HL-60 (cell line): ENCODE measurements around the gene POU2F3.

Experiments used
- DNase-seq, 2 experiments: peaks; one replicate each; pipeline ENCODE4 v3.0.0-alpha.2; 2010 to 2020; ENCODE audit warnings: low read depth in 1 of 2, low spot score in 1 of 2
- H3K27ac ChIP-seq: fragments of 250-450 bp; sonication (Bioruptor Pico); replicated peaks from 2 replicates; pipeline ENCODE4 v1.5.1; 2020; ENCODE audit warnings: mild to moderate bottlenecking, moderate library complexity
- H3K27me3 ChIP-seq: fragments of 250-450 bp; sonication (Bioruptor Pico); 2 replicates; pipeline ENCODE4 v1.5.1; 2021; ENCODE audit warnings: mild to moderate bottlenecking, moderate library complexity; ENCODE audit not compliant: insufficient read depth, poor library complexity, severe bottlenecking
- H3K4me3 ChIP-seq: replicated peaks from 2 replicates; pipeline ENCODE4 v1.5.1; 2011; ENCODE audit warnings: mild to moderate bottlenecking, control low read depth, low read length; ENCODE audit not compliant: insufficient read depth
- CTCF ChIP-seq: IDR thresholded peaks from one replicate; pipeline ENCODE4 v1.5.1; 2011; ENCODE audit warnings: low read length, control low read depth, inconsistent platforms; ENCODE audit not compliant: insufficient read depth
- GABPA ChIP-seq: IDR thresholded peaks from 2 replicates; pipeline ENCODE4 v1.6.1; 2012; ENCODE audit warnings: low read depth
- POLR2AphosphoS5 ChIP-seq: IDR thresholded peaks from 2 replicates; pipeline ENCODE4 v1.6.1; 2012; ENCODE audit warnings: low read depth
- REST ChIP-seq: IDR thresholded peaks from 2 replicates; pipeline ENCODE4 v1.6.1; 2012; ENCODE audit warnings: low read depth; ENCODE audit not compliant: insufficient replicate concordance
- SPI1 ChIP-seq: IDR thresholded peaks from 2 replicates; pipeline ENCODE4 v1.6.1; 2012; ENCODE audit warnings: low read depth, mild to moderate bottlenecking, borderline replicate concordance

The POU2F3 gene

GRCh38 chr11:120284272-120284671 is 44.3 kb downstream of the POU2F3 start:
- Histone ChIP-seq H3K4me3 (no peak overlapping the region), H3K27me3 (peaks cover 4% of the 10 kb centered on the region), H3K27ac (no peak overlapping the region)
- no peak for DNase-seq
- TF ChIP-seq GABPA (no peak), POLR2AphosphoS5 (no peak), SPI1 (no peak), REST (no peak), CTCF (no peak)

- TF ChIP-seq REST (no peak), SPI1 (no peak), POLR2AphosphoS5 (no peak), GABPA (no peak), CTCF (no peak)
- H3K4me3 ChIP-seq: no peak overlapping the region
- DNase-seq: no peak
- H3K27me3 ChIP-seq: peaks cover 5% of the 10 kb centered on the region
- no peak overlapping the region for H3K27ac ChIP-seq
Observed at GRCh38 chr11:120285256-120285655, 45.3 kb downstream of the POU2F3 start.

GRCh38 chr11:120288021-120288420 is 48.1 kb downstream of the POU2F3 start:
- TF ChIP-seq GABPA: no peak
- no peak for TF ChIP-seq REST
- no peak for TF ChIP-seq CTCF
- no peak for TF ChIP-seq SPI1
- TF ChIP-seq POLR2AphosphoS5: no peak
- H3K27me3 ChIP-seq: peaks cover 14% of the 10 kb centered on the region
- no peak overlapping the region for H3K27ac ChIP-seq
- DNase-seq: no peak
- H3K4me3 ChIP-seq: no peak overlapping the region
